K562 (cell line): ENCODE measurements around the gene VHLL. TPM values are rescaled to one million over a fixed set of nuclear protein-coding genes. Genes with fewer than 3 reads are reported as not detected.

Experiments
- ATF1 ChIP-seq, 2 experiments: fragments of 450-650 bp in 1 of 2; IDR thresholded peaks; 2 replicates each; pipeline ENCODE4 v1.6.1; 2016; ENCODE audit warnings: missing compliant biosample characterization in 1 of 2, missing genetic modification characterization in 1 of 2
- CBX3 ChIP-seq, 2 experiments: IDR thresholded peaks; 1 replicate in 1 of 2; 2 replicates in 1 of 2; pipeline ENCODE4 v1.6.1; 2012; ENCODE audit warnings: inconsistent platforms in 2 of 2, low read length in 2 of 2, borderline replicate concordance in 1 of 2, control low read depth in 1 of 2
- DMBX1 ChIP-seq: fragments of 250-450 bp; sonication (Bioruptor Pico); IDR thresholded peaks from 2 replicates; pipeline ENCODE4 v1.8.0; 2022; ENCODE audit warnings: inconsistent platforms, mild to moderate bottlenecking, moderate library complexity, borderline replicate concordance
- DPF2 ChIP-seq: fragments of 450-650 bp; IDR thresholded peaks from 2 replicates; pipeline ENCODE4 v1.6.1; 2016
- EWSR1 ChIP-seq: fragments of 450-650 bp; IDR thresholded peaks from 2 replicates; pipeline ENCODE4 v1.6.1; 2018; ENCODE audit warnings: borderline replicate concordance, mild to moderate bottlenecking, low read depth, moderate library complexity; ENCODE audit not compliant: partially characterized antibody
- GTF2F1 ChIP-seq: IDR thresholded peaks from 2 replicates; pipeline ENCODE4 v1.6.1; 2011; ENCODE audit warnings: low read depth, low read length, improper control_type of control experiment
- HLTF ChIP-seq: fragments of 450-650 bp; IDR thresholded peaks from 2 replicates; pipeline ENCODE4 v1.6.1; 2016
- HNRNPL ChIP-seq: fragments of 200-400 bp; formaldehyde crosslinking; IDR thresholded peaks from 2 replicates; pipeline ENCODE4 v1.6.1; 2017; ENCODE audit warnings: low read depth, mild to moderate bottlenecking, low read length
- LARP7 ChIP-seq: fragments of 450-650 bp; IDR thresholded peaks from 2 replicates; pipeline ENCODE4 v1.6.1; 2016
- MCM2 ChIP-seq: fragments of 450-650 bp; IDR thresholded peaks from 2 replicates; pipeline ENCODE4 v1.6.1; 2017; ENCODE audit warnings: low read depth, mild to moderate bottlenecking
- NCOA1 ChIP-seq: fragments of 450-650 bp; IDR thresholded peaks from 2 replicates; pipeline ENCODE4 v1.6.1; 2016; ENCODE audit warnings: low read depth
- SIN3A ChIP-seq, 2 experiments: fragments of 150-350 bp in 1 of 2; IDR thresholded peaks; 2 replicates each; pipeline ENCODE4 v1.6.1; 2011 to 2016; ENCODE audit warnings: borderline replicate concordance in 2 of 2, low read depth in 2 of 2, low read length in 2 of 2, mild to moderate bottlenecking in 2 of 2, moderate library complexity in 2 of 2; ENCODE audit not compliant: control insufficient read depth in 1 of 2
- SNRNP70 ChIP-seq: fragments of 200-400 bp; formaldehyde crosslinking; optimal IDR thresholded peaks from 2 replicates; pipeline ENCODE3; 2017; ENCODE audit warnings: low read depth, low read length
- ZFP36 ChIP-seq: fragments of 150-350 bp; IDR thresholded peaks from 2 replicates; pipeline ENCODE4 v1.6.1; 2018; ENCODE audit warnings: low read length, low read depth; ENCODE audit not compliant: partially characterized antibody
- ZNF354B ChIP-seq: fragments of 250-450 bp; sonication (Bioruptor Pico); IDR thresholded peaks from 2 replicates; pipeline ENCODE4 v1.4.0; 2020
- ZNF696 ChIP-seq: fragments of 250-450 bp; sonication (Bioruptor Pico); conservative IDR thresholded peaks from 2 replicates; pipeline ENCODE4 v1.4.0; 2020; ENCODE audit warnings: mild to moderate bottlenecking, moderate library complexity
- polyA plus RNA-seq, 8 experiments: library from polyadenylated mRNA; depleted of rRNA in 4 of 8; stranded (reverse) in 5 of 8; unstranded in 3 of 8; fragments of >200 nt; fragmentation: Nextera tagmentation in 2 of 8; fragmentation: Illumina TruSeq in 1 of 8; extraction: Ambion mirVana in 2 of 8; extraction: Trizol in 1 of 8; gene quantifications; 2 replicates each; pipeline versions ENCODE4 v1.2.1 to v1.2.3, GENCODE V29; 2011 to 2014; ENCODE audit warnings: inconsistent platforms in 1 of 8, missing spikeins in 1 of 8
- total RNA-seq, 7 experiments: library from RNA; depleted of rRNA in 6 of 7; stranded (reverse); fragments of >200 nt in 6 of 7; fragmentation: Illumina TruSeq in 2 of 7; extraction: Trizol in 2 of 7; gene quantifications; 2 replicates each; pipeline versions ENCODE4 v1.2.1 to v1.2.3, GENCODE V29; 2011 to 2021; ENCODE audit warnings: low replicate concordance in 1 of 7
- TF ChIP-seq, protein P1 (sequence below), 2 experiments: fragments of 450-650 bp; IDR thresholded peaks; 2 replicates each; pipeline ENCODE4 v1.6.1; 2016
- TF ChIP-seq, protein P2 (sequence below): fragments of 450-650 bp; conservative IDR thresholded peaks from 2 replicates; pipeline ENCODE4 v1.6.1; 2016; ENCODE audit warnings: missing genetic modification characterization, low read depth, mild to moderate bottlenecking, missing compliant biosample characterization, moderate library complexity
- TF ChIP-seq, protein P3 (sequence below), 2 experiments: fragments of 450-650 bp in 1 of 2; IDR thresholded peaks; 2 replicates each; pipeline ENCODE4 v1.6.1; 2011 to 2017; ENCODE audit warnings: low read depth in 2 of 2, antibody characterized with exemption in 1 of 2, borderline replicate concordance in 1 of 2, low read length in 1 of 2, mild to moderate bottlenecking in 1 of 2, mixed read lengths in 1 of 2; ENCODE audit not compliant: control insufficient read depth in 1 of 2
- TF ChIP-seq, protein P4 (sequence below), 2 experiments: fragments of 250-450 bp in 1 of 2; fragments of 450-650 bp in 1 of 2; sonication (Bioruptor Pico) in 1 of 2; IDR thresholded peaks; 2 replicates each; pipeline versions ENCODE4 v1.6.1 to v1.8.0; 2016 to 2021; ENCODE audit warnings: mild to moderate bottlenecking in 2 of 2, moderate library complexity in 2 of 2, missing compliant biosample characterization in 1 of 2, missing genetic modification characterization in 1 of 2

The VHLL gene
- total and polyA plus RNA-seq, 9 of the 15 experiments (the other 6 are each of a cell fraction or from before 2014, with no cell fraction given): not detected

DNA sequence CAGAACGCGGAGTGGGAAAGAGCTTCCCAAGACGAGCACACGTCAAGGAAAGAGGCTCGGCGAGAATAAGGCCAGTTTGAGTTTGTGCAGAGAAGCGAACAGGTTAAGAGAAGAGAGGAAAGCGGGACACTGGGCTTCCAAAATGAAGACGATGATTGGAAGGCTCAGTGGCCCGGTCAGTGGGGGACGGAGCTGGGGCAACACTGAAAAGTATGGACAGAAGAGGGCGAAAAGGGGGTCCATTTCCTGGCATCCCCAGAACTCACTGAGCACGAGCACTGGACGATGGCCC is 38.7 kb upstream of the VHLL start (continued):
- TF ChIP-seq CBX3 (IDR thresholded peaks at IDR 0.05; ENCODE audit: borderline replicate concordance in 1 of 2, low read length in 2 of 2) (peak in 1 of 2 experiments; percentile 3; a peak in 1 of 3 replicates), NCOA1 (no peak), SNRNP70 (no peak), MCM2 (no peak), ATF1 (CRISPR knock-in tag; IDR thresholded peaks at IDR 0.05) (no peak), ATF1 (tag; IDR thresholded peaks at IDR 0.05) (no peak), DPF2 (no peak), EWSR1 (no peak), GTF2F1 (no peak), HNRNPL (no peak), ZNF696 (CRISPR knock-in tag) (no peak), HLTF (0 out of 2 replicates have a peak, but pooled peaks have one; percentile 72), ZFP36 (no peak), ZNF354B (no peak), LARP7 (peak; percentile 89), DMBX1 (0 out of 2 replicates have a peak, but pooled peaks have one; percentile 17), SIN3A (IDR thresholded peaks at IDR 0.05; ENCODE audit: borderline replicate concordance in 2 of 2, control insufficient read depth in 1 of 2, low read depth in 2 of 2, low read length in 2 of 2) (peak in 1 of 2 experiments; percentile 64; a peak in 1 of 4 replicates)
- TF ChIP-seq, protein P1, sequence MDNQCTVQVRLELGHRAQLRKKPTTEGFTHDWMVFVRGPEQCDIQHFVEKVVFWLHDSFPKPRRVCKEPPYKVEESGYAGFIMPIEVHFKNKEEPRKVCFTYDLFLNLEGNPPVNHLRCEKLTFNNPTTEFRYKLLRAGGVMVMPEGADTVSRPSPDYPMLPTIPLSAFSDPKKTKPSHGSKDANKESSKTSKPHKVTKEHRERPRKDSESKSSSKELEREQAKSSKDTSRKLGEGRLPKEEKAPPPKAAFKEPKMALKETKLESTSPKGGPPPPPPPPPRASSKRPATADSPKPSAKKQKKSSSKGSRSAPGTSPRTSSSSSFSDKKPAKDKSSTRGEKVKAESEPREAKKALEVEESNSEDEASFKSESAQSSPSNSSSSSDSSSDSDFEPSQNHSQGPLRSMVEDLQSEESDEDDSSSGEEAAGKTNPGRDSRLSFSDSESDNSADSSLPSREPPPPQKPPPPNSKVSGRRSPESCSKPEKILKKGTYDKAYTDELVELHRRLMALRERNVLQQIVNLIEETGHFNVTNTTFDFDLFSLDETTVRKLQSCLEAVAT (IDR thresholded peaks at IDR 0.05): peak in 1 of 2 experiments; percentile 70; a peak in 3 of 4 replicates
- TF ChIP-seq, protein P2, sequence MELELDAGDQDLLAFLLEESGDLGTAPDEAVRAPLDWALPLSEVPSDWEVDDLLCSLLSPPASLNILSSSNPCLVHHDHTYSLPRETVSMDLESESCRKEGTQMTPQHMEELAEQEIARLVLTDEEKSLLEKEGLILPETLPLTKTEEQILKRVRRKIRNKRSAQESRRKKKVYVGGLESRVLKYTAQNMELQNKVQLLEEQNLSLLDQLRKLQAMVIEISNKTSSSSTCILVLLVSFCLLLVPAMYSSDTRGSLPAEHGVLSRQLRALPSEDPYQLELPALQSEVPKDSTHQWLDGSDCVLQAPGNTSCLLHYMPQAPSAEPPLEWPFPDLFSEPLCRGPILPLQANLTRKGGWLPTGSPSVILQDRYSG (tag): no peak
- TF ChIP-seq, protein P3, sequence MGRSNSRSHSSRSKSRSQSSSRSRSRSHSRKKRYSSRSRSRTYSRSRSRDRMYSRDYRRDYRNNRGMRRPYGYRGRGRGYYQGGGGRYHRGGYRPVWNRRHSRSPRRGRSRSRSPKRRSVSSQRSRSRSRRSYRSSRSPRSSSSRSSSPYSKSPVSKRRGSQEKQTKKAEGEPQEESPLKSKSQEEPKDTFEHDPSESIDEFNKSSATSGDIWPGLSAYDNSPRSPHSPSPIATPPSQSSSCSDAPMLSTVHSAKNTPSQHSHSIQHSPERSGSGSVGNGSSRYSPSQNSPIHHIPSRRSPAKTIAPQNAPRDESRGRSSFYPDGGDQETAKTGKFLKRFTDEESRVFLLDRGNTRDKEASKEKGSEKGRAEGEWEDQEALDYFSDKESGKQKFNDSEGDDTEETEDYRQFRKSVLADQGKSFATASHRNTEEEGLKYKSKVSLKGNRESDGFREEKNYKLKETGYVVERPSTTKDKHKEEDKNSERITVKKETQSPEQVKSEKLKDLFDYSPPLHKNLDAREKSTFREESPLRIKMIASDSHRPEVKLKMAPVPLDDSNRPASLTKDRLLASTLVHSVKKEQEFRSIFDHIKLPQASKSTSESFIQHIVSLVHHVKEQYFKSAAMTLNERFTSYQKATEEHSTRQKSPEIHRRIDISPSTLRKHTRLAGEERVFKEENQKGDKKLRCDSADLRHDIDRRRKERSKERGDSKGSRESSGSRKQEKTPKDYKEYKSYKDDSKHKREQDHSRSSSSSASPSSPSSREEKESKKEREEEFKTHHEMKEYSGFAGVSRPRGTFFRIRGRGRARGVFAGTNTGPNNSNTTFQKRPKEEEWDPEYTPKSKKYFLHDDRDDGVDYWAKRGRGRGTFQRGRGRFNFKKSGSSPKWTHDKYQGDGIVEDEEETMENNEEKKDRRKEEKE (IDR thresholded peaks at IDR 0.05; ENCODE audit: borderline replicate concordance in 1 of 2, control insufficient read depth in 1 of 2, low read depth in 2 of 2, low read length in 1 of 2): 0 out of 4 replicates have a peak, but pooled peaks of 1 of the 2 experiments have one; percentile 15
- TF ChIP-seq, protein P4, sequence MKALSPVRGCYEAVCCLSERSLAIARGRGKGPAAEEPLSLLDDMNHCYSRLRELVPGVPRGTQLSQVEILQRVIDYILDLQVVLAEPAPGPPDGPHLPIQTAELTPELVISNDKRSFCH (CRISPR knock-in tag; IDR thresholded peaks at IDR 0.05): no peak
- TF ChIP-seq, protein P4 (tag; IDR thresholded peaks at IDR 0.05): no peak
